Muscle of leg (tissue), 11 donors: ENCODE results near the gene GTF3C1. TPM values are rescaled to one million over a fixed set of nuclear protein-coding genes. Genes with fewer than 3 reads are reported as not detected.

ENCODE experiments used
- DNase-seq: peaks from one replicate; pipeline ENCODE4 v3.0.0; 2013
- H3K27ac ChIP-seq: one replicate; pipeline ENCODE4 v1.5.1; 2013; ENCODE audit warnings: mild to moderate bottlenecking, low read length, control low read depth
- H3K27me3 ChIP-seq: one replicate; pipeline ENCODE4 v1.6.1; 2013; ENCODE audit warnings: low read length; ENCODE audit not compliant: control insufficient read depth, insufficient read depth
- H3K36me3 ChIP-seq: one replicate; pipeline ENCODE4 v1.6.1; 2013; ENCODE audit warnings: low read length; ENCODE audit not compliant: control insufficient read depth, insufficient read depth
- H3K4me1 ChIP-seq: one replicate; pipeline ENCODE4 v1.6.1; 2013; ENCODE audit warnings: low read length; ENCODE audit not compliant: control insufficient read depth, insufficient read depth
- H3K4me3 ChIP-seq: one replicate; pipeline ENCODE4 v1.5.1; 2013; ENCODE audit warnings: low read length, control low read depth
- H3K9me3 ChIP-seq: replicated peaks from 2 replicates; pipeline ENCODE4 v1.6.1; 2013; ENCODE audit warnings: low read depth, low read length; ENCODE audit not compliant: control insufficient read depth
- WGBS: methylation state at CpG from one replicate; pipeline ENCODE4 v1.1.5; 2013; ENCODE audit warnings: missing lambda C conversion rate; ENCODE audit not compliant: insufficient coverage; 5-methylcytosine and 5-hydroxymethylcytosine counted together
- polyA plus RNA-seq, 8 donors: library from polyadenylated mRNA; unstranded; fragments of 120-200 nt; gene quantifications; one replicate each; pipeline versions ENCODE4 v1.2.1 to v1.2.3, GENCODE V29; 2013; ENCODE audit warnings: inconsistent platforms in 1 of 8, low replicate concordance in 1 of 8; ENCODE audit not compliant: insufficient read length in 8 of 8, insufficient read depth in 1 of 8
- total RNA-seq: library from RNA; stranded (reverse); fragments of 120-200 nt; gene quantifications from one replicate; pipeline ENCODE4 v1.2.4, GENCODE V29; 2013

GTF3C1 gene
- total and polyA plus RNA-seq, 9 donors: 40.7 to 72.0 (median 53.9) TPM

DNA sequence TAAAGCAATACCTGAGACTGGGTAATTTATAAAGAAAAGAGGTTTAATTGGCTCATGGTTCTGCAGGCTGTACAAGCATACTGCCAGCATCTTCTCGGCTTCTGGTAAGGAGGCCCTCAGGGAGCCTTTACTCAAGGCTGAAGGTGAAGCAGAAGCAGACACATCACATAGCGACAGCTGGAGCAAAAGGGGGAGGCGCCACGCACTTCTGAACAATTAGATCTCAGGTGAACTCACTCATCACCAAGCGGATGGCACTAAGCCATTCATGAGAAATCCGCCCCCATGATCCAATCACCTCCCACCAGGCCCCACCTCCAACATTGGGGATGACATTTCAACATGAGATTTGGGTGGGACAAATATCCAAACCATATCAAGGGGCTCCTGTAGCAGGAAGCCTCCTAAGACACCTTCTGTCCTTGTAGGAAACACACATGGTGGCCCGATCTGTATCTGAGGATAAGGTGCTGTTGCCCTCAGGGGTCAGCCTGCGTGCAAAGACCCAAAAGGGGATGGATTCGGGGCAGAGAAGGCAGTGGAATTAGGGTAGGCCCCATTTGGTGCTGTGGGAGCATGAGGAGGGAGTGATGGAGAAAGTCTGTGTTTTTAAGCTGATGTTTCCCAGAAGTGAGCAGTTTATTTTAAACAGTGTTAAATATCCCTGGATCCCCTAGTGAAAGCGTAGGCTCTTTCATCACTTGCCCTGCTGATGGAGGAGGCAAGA, 124.8 kb downstream of the GTF3C1 start:
- 82% methylated on average over 6 of the region's 10 CpGs for WGBS
- no peak overlapping the region for H3K27ac ChIP-seq
- no peak overlapping the region for H3K4me3 ChIP-seq
- no peaks in the 10 kb centered on the region for H3K36me3 ChIP-seq
- H3K27me3 ChIP-seq: no peaks in the 10 kb centered on the region
- DNase-seq: no peak
- H3K4me1 ChIP-seq: no peaks in the 10 kb centered on the region
- peaks cover 5% of the 10 kb centered on the region for H3K9me3 ChIP-seq

DNA sequence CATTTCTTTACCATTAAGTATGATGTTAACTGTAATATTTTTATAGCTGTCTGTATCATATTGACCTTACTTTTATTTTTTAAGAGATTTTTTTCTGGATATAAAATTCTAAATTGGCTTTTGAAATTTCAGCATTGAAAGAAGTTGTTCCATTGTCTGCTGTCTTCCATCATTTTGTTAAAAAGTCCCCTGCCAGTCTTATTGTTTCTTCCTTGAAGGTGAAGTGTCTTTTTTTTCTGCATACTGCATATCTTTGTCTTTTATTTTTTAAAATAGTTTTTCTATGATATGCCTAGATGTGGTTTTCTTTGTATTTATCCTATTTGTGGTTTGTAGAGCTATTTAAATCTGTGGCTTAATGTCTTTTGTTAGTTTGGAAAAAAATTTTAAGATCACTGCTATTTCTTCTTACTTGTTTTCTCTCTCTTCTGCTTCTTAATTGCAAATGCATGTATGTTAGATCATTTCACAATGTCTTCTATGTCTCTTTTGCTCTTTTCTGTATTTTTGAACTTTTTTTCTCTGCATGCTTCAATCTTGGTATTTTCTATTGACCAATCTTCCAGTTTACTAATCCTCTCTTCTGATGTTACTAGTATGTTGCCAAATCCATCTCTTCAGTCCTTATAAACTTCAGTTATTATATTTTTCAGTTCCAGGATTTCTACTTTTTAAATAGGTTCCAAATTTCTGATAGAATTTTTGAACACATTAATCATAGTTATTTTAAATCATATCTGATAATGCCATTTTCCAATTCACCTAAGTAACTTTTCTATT, 127.6 kb downstream of the GTF3C1 start:
- Histone ChIP-seq H3K4me3 (no peak overlapping the region), H3K36me3 (no peaks in the 10 kb centered on the region), H3K4me1 (no peaks in the 10 kb centered on the region), H3K27ac (no peak overlapping the region), H3K27me3 (no peaks in the 10 kb centered on the region), H3K9me3 (peaks cover 5% of the 10 kb centered on the region)
- DNase-seq: no peak

- no peak overlapping the region for H3K27ac ChIP-seq
- no peaks in the 10 kb centered on the region for H3K27me3 ChIP-seq
- 100% methylated on average over 1 of the region's 4 CpGs for WGBS
Measured at GRCh38 chr16:27417047-27417671, 132.6 kb downstream of the GTF3C1 start.

DNA sequence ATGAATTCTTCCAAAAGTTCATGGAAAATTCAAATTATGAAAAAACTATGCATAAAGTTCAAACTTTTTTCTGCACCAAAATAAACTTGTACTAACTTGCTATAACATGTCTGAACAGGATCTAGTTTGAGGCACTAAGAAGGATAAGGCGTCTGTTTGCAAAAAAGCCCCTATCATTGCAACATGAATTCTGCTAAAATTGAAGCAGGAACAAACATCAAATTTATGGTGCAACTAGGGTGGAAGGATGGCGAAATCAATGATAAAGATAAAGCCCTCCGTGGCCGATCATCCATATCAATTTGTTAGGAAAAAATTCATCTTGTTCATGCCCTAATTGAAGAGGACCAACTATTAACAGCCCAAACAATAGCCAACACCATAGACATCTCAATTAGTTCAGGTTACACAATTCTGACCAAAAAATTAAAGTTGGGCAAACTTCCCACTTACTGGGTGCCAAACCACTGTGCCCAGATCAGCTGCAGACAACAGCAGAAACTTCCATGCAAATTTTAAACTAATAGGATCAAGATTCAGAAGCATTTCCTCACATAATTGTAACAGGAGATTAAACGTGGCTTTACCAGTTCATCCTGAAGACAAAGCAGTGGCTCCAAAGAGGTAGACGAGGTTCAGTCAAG, 134.8 kb downstream of the GTF3C1 start:
- H3K9me3 ChIP-seq: no peaks in the 10 kb centered on the region
- DNase-seq: peak; percentile 62
- 74% methylated on average over 4 of the region's 6 CpGs for WGBS
- H3K36me3 ChIP-seq: no peaks in the 10 kb centered on the region
- no peaks in the 10 kb centered on the region for H3K4me1 ChIP-seq
- no peaks in the 10 kb centered on the region for H3K27me3 ChIP-seq
- no peak overlapping the region for H3K4me3 ChIP-seq
- no peak overlapping the region for H3K27ac ChIP-seq

More at GRCh38 chr16:27417047-27417671, 132.6 kb downstream of the GTF3C1 start:
- Histone ChIP-seq H3K36me3 (no peaks in the 10 kb centered on the region), H3K4me1 (no peaks in the 10 kb centered on the region), H3K4me3 (no peak overlapping the region), H3K9me3 (peaks cover 2% of the 10 kb centered on the region)
- no peak for DNase-seq

DNA sequence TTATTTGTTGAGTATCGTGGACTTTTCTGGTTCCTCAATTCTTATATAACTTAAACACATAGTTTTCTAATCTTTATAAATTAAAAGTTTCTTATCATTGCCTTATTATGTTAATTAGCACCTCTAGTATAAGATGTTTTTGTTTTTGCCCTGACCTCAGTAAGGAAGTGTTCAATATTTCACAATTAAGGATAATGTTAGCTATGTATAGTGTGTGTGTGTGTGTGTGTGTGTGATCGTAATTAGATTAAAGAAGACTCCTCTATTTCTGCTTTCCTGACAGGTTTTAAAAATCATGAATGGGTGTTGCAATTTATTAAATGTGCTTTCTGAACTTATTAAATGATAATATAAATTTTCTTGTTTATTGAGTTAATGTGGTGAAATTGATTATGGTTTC, 135.8 kb downstream of the GTF3C1 start:
- Histone ChIP-seq H3K4me1 (no peaks in the 10 kb centered on the region), H3K27ac (no peak overlapping the region), H3K9me3 (no peaks in the 10 kb centered on the region), H3K36me3 (no peaks in the 10 kb centered on the region), H3K27me3 (no peaks in the 10 kb centered on the region), H3K4me3 (no peak overlapping the region)
- WGBS: no CpG with 5 or more reads among the region's 2 CpGs
- DNase-seq: no peak

DNA sequence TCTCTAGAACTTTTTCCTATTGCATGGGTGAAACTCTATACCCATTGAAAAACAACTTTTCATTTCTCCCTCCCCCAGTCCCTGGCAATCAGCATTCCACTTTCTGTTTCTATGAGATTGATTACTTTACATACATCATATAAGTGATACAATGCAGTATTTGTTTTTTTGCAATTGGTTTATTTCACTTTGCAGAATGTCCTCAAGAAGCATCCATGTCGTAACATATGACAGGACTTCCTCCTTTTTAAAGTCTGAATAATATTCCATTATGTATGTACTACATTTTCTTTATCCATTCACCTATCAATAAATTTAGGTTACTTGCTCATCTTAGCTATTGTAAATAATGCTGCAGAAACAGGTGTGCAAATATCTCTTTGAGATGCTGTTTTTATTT, 139.0 kb downstream of the GTF3C1 start:
- no peak overlapping the region for H3K27ac ChIP-seq
- H3K4me1 ChIP-seq: peaks cover 5% of the 10 kb centered on the region
- no peaks in the 10 kb centered on the region for H3K9me3 ChIP-seq
- H3K4me3 ChIP-seq: no peak overlapping the region
- H3K27me3 ChIP-seq: no peaks in the 10 kb centered on the region
- no CpG with 5 or more reads among the region's 1 CpG for WGBS
- no peaks in the 10 kb centered on the region for H3K36me3 ChIP-seq
- no peak for DNase-seq

Other genes with a start within 250 kb of the GTF3C1 start
- 10.6 TPM for gene IL4R, start 235.9 kb downstream of the GTF3C1 start, total RNA-seq
- 10 to 100 TPM in 7 of 8 donors, 1 to 10 TPM in 1; 9.8 to 16.4 (median 14.9) TPM for gene IL4R, start 235.9 kb downstream of the GTF3C1 start, polyA plus RNA-seq
- gene IL21R, start 147.7 kb downstream of the GTF3C1 start, total RNA-seq: 0.04 TPM
- gene IL21R, start 147.7 kb downstream of the GTF3C1 start, polyA plus RNA-seq: under 1 TPM; 0.17 to 0.71 (median 0.27) TPM
- gene KATNIP, start 231 bp upstream of the GTF3C1 start, total RNA-seq: 6.9 TPM
- gene KATNIP, start 231 bp upstream of the GTF3C1 start, polyA plus RNA-seq: 1 to 10 TPM; 6.3 to 8.9 (median 6.5) TPM